Measurements from ENCODE around the gene MLYCD.

Gene MLYCD

DNA sequence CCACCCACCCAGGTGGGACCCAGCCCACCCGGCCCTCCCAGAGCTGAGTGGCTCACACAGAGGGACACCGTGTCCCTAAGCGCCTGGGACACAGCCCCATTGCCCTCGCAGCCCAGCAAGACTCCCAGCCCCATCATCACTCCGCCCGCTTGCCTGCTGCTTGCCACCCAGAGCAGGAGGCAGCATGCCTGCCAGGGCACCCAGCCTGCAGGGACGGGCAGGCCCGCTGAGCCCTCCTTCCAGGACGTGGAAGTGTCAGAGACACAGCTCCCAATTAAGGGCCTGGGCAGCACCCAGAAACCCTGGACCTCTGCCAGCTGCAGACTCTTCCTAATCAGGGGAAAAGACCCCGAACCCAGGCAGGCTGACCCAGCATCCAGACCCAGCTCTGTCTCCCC is 36.9 kb downstream of the MLYCD start:
- H3K27me3 ChIP-seq (ENCODE audit: insufficient read depth, low read length), result 0 out of 2 replicates have a peak, but pooled peaks cover 3% of the 10 kb centered on the region
- no peaks in the 10 kb centered on the region for H4K20me1 ChIP-seq (ENCODE audit: insufficient read depth, low read length)
- H3F3A ChIP-seq (ENCODE audit: insufficient read depth, low read length), result no peaks in the 10 kb centered on the region
- no peak for TF ChIP-seq EZH2 (IDR thresholded peaks at IDR 0.05; ENCODE audit: borderline replicate concordance, low read length)
- TF ChIP-seq CTCF (IDR thresholded peaks at IDR 0.05; ENCODE audit: low read length), result no peak
- no peak overlapping the region for H3K4me2 ChIP-seq (ENCODE audit: low read length)
- H3K9ac ChIP-seq (ENCODE audit: low read length), result no peak overlapping the region
- H3K9me3 ChIP-seq (ENCODE audit: low read length), result no peaks in the 10 kb centered on the region
- no peaks in the 10 kb centered on the region for H3K79me2 ChIP-seq (ENCODE audit: insufficient read depth, low read length)
- no peaks in the 10 kb centered on the region for H3K9me2 ChIP-seq (ENCODE audit: low read depth, low read length)
- no peak overlapping the region for H3K27ac ChIP-seq (ENCODE audit: low read depth, low read length, poor library complexity, severe bottlenecking)
- no peaks in the 10 kb centered on the region for H3K4me1 ChIP-seq (ENCODE audit: insufficient read depth, low read length, severe bottlenecking)
- no peak overlapping the region for H3K4me3 ChIP-seq (ENCODE audit: low read depth, low read length, poor library complexity, severe bottlenecking)
- no peak overlapping the region for H2AFZ ChIP-seq (ENCODE audit: low read length)
- no peaks in the 10 kb centered on the region for H3K36me3 ChIP-seq (ENCODE audit: insufficient read depth, low read length)

DNA sequence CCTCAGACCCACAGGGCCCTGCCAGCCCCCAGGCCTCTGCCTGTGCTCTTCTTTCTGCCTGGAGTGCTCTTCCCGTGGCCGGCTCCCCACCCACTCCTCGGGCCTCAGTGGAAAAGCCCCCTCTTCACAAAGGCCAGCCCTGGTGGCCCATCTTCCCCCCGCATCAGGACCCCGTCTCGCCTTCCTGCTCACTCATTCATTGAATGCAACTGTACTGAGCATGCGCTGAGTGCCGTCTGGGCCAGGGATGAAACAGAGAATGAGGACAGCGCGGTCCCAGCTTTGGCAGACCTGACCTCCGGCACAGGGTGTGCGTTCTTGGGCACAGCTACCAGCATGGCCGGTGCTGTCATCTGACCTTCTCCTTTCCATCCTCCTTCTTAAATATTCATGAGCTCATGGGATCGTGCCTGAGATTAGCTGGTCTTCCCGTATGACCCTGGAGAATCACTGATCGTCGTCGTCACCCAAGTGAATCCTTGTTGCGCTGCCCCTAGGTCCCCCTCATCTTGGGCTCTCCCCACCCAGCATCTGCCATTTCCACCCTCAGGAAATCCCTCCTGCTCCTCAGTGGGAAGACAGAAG is 37.8 kb downstream of the MLYCD start:
- Histone ChIP-seq H3K27ac (ENCODE audit: low read depth, low read length, poor library complexity, severe bottlenecking) (no peak overlapping the region), H3K79me2 (ENCODE audit: insufficient read depth, low read length) (no peaks in the 10 kb centered on the region), H4K20me1 (ENCODE audit: insufficient read depth, low read length) (no peaks in the 10 kb centered on the region), H3K9me3 (ENCODE audit: low read length) (no peaks in the 10 kb centered on the region), H3K27me3 (ENCODE audit: insufficient read depth, low read length) (0 out of 2 replicates have a peak, but pooled peaks cover under 1% of the 10 kb centered on the region), H3K4me2 (ENCODE audit: low read length) (no peak overlapping the region), H3F3A (ENCODE audit: insufficient read depth, low read length) (no peaks in the 10 kb centered on the region), H3K9me2 (ENCODE audit: low read depth, low read length) (no peaks in the 10 kb centered on the region), H3K4me3 (ENCODE audit: low read depth, low read length, poor library complexity, severe bottlenecking) (no peak overlapping the region), H3K4me1 (ENCODE audit: insufficient read depth, low read length, severe bottlenecking) (no peaks in the 10 kb centered on the region), H3K9ac (ENCODE audit: low read length) (no peak overlapping the region), H2AFZ (ENCODE audit: low read length) (no peak overlapping the region), H3K36me3 (ENCODE audit: insufficient read depth, low read length) (no peaks in the 10 kb centered on the region)
- TF ChIP-seq EZH2 (IDR thresholded peaks at IDR 0.05; ENCODE audit: borderline replicate concordance, low read length), result no peak
- no peak for TF ChIP-seq CTCF (IDR thresholded peaks at IDR 0.05; ENCODE audit: low read length)

DNA sequence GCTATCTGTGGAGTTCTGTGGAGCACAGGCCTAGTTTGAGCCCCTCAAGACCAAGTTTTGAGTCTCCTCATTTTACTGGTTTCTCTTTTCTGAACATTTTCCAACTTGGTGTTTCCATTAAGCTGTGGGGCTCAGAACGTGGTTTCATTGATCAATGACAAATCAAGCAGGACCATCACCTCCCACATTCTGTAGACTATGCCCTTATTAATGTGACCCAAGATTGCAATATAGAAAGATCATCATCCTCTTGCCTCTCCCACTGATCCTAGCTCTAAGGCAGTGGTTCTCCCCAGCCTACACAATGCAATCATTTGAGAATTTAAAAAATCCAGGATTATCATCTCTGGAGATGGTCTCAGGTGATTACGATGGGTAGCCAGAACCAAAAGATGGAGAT is 38.4 kb downstream of the MLYCD start:
- H3K27ac ChIP-seq (ENCODE audit: low read depth, low read length, poor library complexity, severe bottlenecking), result no peak overlapping the region
- H3K4me2 ChIP-seq (ENCODE audit: low read length), result no peak overlapping the region
- no peak for TF ChIP-seq CTCF (IDR thresholded peaks at IDR 0.05; ENCODE audit: low read length)
- TF ChIP-seq EZH2 (IDR thresholded peaks at IDR 0.05; ENCODE audit: borderline replicate concordance, low read length), result no peak
- no peaks in the 10 kb centered on the region for H3K36me3 ChIP-seq (ENCODE audit: insufficient read depth, low read length)
- H3K4me3 ChIP-seq (ENCODE audit: low read depth, low read length, poor library complexity, severe bottlenecking), result no peak overlapping the region
- no peaks in the 10 kb centered on the region for H3K9me2 ChIP-seq (ENCODE audit: low read depth, low read length)
- no peak overlapping the region for H2AFZ ChIP-seq (ENCODE audit: low read length)
- H3K27me3 ChIP-seq (ENCODE audit: insufficient read depth, low read length), result no peaks in the 10 kb centered on the region
- no peak overlapping the region for H3K9ac ChIP-seq (ENCODE audit: low read length)
- H3K9me3 ChIP-seq (ENCODE audit: low read length), result no peaks in the 10 kb centered on the region
- H3K79me2 ChIP-seq (ENCODE audit: insufficient read depth, low read length), result no peaks in the 10 kb centered on the region
- no peaks in the 10 kb centered on the region for H4K20me1 ChIP-seq (ENCODE audit: insufficient read depth, low read length)
- H3F3A ChIP-seq (ENCODE audit: insufficient read depth, low read length), result no peaks in the 10 kb centered on the region
- no peaks in the 10 kb centered on the region for H3K4me1 ChIP-seq (ENCODE audit: insufficient read depth, low read length, severe bottlenecking)
